Stimulated activated CD8-positive, alpha-beta memory T cell treated with anti-CD3 and anti-CD28 coated beads, Interleukin-12 subunit alpha, Interleukin-12 subunit beta, amount 100 ng/mL, for 1 hour (primary cell): ENCODE results near the gene TNFSF11.

Source experiments
- DNase-seq: peaks from one replicate; pipeline ENCODE4 v3.0.0-alpha.2; 2020; ENCODE audit warnings: low read depth

TNFSF11 gene

GRCh38 chr13:42561752-42562467 lies 12.0 kb upstream of the TNFSF11 start:
- no peak for DNase-seq

DNA sequence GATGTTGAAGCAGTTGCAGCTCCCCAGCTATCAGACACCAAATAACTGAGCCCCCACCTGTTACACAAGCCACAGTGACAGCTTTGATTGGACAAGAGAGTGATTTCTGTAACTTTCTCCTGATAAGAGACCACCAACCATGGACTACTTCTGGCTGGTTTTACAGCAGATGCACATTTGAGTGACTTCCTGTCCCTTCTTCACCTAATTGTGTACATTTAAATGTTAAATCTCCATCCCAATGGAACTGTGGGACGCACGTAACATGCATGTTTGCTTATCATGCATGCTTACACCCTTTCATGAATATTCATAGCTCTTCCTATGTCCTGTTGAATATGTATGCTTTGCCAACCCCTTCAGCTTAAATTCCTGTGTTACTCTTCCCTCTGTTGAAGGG lies 6.0 kb upstream of the TNFSF11 start:
- DNase-seq: no peak

- DNase-seq: no peak
Measured at GRCh38 chr13:42569576-42570344, 4.2 kb upstream of the TNFSF11 start.

DNA sequence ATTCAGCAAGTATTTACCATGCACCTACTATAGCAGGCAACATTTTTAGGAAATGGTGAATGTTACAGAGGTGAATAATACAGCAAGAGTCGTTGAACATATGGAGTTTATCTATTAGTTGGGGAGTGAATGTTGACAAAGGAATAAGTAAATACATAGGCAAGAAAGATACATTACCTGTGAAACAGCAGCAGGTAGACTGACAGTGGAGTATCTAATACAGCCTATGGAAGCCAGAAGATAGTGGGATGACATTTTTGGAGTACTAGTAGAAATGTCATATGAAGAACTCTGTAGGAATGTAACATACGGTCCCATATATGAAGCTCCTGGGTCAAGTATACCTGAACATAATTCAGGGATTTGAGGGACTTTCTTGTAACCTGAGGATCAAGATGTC lies 2.1 kb upstream of the TNFSF11 start:
- DNase-seq: no peak

- DNase-seq: peak; percentile 21
Measured at GRCh38 chr13:42574435-42575311, 721 bp downstream of the TNFSF11 start.

DNA sequence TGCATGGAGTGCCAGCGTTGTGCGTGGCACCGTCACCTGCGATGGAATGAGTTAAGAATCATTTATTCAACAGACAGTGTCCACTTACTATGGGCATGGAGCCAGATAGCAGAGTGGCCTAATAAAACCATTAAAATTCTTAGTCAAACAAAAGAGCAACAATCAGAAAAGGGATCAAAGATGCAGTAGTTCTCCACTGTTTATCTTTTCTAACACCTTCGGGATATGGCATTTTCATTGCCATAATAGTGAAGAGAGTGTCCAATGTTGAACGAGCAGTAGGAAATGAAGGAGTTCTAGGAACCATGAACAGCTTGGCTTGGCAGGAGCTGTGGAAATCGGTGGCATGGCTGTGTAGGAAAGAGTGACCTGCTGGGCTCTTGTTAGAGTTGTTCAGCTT lies 2.0 kb downstream of the TNFSF11 start:
- DNase-seq: no peak

GRCh38 chr13:42577538-42577937 lies 3.6 kb downstream of the TNFSF11 start:
- no peak for DNase-seq

DNA sequence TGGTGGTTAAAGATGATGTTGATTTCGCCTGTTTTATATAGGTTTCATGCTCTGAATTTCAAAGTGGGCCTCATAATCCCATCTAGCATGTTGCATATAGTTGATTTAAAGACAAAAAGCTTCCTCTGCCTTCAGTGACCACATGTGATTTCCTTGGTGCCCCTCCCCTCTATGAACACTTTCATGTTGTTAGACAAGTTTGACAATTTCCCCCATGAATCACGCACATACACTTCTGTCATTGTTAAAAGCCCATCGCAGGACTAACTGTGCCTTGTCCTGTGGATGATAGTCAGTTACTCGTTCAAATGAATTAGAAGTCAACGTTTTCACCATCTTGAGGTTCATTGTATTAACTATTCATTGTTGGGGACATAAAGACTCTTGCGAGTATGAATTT lies 6.7 kb downstream of the TNFSF11 start:
- DNase-seq: no peak

- no peak for DNase-seq
Measured at GRCh38 chr13:42581427-42581826, 7.5 kb downstream of the TNFSF11 start.

- no peak for DNase-seq
Measured at GRCh38 chr13:42591602-42592001, 17.6 kb downstream of the TNFSF11 start.

- DNase-seq: no peak
Measured at GRCh38 chr13:42592915-42593900, 19.3 kb downstream of the TNFSF11 start.

- DNase-seq: peak; percentile 35
Measured at GRCh38 chr13:42594481-42595252, 20.7 kb downstream of the TNFSF11 start.

DNA sequence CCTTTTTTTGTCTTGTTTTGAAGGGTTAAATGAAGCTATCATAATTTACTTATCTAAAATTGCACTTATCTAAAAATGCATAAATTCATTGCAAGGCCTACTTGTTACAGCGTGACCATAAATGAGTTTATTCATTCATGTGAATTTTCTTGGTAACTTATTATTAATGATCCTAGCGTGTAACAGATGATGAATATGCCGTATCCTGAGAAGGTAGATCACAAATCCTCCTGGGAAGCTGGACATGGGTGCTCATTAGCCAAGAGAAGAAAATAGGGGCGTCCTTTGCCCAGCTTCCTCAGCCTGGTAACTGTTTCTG lies 21.3 kb downstream of the TNFSF11 start:
- no peak for DNase-seq

- no peak for DNase-seq
Measured at GRCh38 chr13:42597505-42597904, 23.6 kb downstream of the TNFSF11 start.

- no peak for DNase-seq
Measured at GRCh38 chr13:42600943-42601342, 27.0 kb downstream of the TNFSF11 start.

GRCh38 chr13:42602906-42603305 lies 29.0 kb downstream of the TNFSF11 start:
- DNase-seq: no peak

- DNase-seq: no peak
Measured at GRCh38 chr13:42603571-42603970, 29.6 kb downstream of the TNFSF11 start.

DNA sequence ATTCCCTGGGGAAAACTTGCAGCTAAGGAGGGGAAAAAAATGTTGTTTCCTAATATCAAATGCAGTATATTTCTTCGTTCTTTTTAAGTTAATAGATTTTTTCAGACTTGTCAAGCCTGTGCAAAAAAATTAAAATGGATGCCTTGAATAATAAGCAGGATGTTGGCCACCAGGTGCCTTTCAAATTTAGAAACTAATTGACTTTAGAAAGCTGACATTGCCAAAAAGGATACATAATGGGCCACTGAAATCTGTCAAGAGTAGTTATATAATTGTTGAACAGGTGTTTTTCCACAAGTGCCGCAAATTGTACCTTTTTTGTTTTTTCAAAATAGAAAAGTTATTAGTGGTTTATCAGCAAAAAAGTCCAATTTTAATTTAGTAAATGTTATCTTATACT lies 33.6 kb downstream of the TNFSF11 start:
- no peak for DNase-seq

- no peak for DNase-seq
Measured at GRCh38 chr13:42610649-42611048, 36.7 kb downstream of the TNFSF11 start.

- DNase-seq: no peak
Measured at GRCh38 chr13:42611086-42611779, 37.3 kb downstream of the TNFSF11 start.
